OCI-LY3 (cell line): ENCODE results near the gene GCSAM.

Source experiments
- EZH2phosphoT487 ChIP-seq: fragments of 200-600 bp; shearing (Covaris generic); IDR thresholded peaks from 2 replicates; pipeline ENCODE4 v1.6.1; 2018; ENCODE audit warnings: antibody characterized with exemption, mixed run types, low read depth
- TF ChIP-seq, protein P1 (sequence below): fragments of 200-600, 300-600 bp; sonication (generic); IDR thresholded peaks from 2 replicates; pipeline ENCODE4 v1.5.1; 2014; ENCODE audit warnings: antibody characterized with exemption, low read length, low read depth

DNA sequence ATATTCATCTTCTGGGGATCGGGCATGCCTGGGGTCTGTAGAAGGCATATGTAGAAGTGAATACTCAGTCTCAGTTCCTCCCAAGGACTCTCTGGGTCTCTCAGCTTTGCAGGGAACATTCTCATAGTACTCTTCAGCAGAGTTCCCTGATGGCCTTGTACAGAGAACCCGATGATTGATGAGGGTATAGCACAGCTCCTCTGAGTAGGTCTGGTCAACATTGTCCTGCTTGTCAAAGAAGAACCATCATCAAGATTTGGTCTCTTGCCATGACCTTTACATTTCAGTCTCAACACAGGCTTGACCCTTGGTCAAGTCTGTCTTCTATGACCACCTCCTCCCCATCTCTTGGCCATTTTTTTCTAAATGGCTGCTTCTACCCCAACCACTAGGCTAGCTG lies 9.5 kb downstream of the GCSAM start:
- TF ChIP-seq, protein P1, sequence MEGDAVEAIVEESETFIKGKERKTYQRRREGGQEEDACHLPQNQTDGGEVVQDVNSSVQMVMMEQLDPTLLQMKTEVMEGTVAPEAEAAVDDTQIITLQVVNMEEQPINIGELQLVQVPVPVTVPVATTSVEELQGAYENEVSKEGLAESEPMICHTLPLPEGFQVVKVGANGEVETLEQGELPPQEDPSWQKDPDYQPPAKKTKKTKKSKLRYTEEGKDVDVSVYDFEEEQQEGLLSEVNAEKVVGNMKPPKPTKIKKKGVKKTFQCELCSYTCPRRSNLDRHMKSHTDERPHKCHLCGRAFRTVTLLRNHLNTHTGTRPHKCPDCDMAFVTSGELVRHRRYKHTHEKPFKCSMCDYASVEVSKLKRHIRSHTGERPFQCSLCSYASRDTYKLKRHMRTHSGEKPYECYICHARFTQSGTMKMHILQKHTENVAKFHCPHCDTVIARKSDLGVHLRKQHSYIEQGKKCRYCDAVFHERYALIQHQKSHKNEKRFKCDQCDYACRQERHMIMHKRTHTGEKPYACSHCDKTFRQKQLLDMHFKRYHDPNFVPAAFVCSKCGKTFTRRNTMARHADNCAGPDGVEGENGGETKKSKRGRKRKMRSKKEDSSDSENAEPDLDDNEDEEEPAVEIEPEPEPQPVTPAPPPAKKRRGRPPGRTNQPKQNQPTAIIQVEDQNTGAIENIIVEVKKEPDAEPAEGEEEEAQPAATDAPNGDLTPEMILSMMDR: no peak
- TF ChIP-seq EZH2phosphoT487: no peak
